Glutamatergic neuron (in vitro differentiated cells): ENCODE results near the gene RFX1. TPM values are rescaled to one million over a fixed set of nuclear protein-coding genes. Genes with fewer than 3 reads are reported as not detected.
A peak's percentile ranks its signal among the peaks of the same experiment; 100 is the strongest.
"Not testable (repeated sequence)": the region's sequence is repeated elsewhere in the genome, so short reads cannot be mapped to it uniquely, and the experiment has no call there.

Source experiments
- DNase-seq: peaks from one replicate; pipeline ENCODE4 v3.0.0; 2022
- H3K27ac Mint-ChIP-seq: one replicate; pipeline ENCODE4 v1.8.0; 2020; ENCODE audit warnings: mild to moderate bottlenecking, mixed read lengths, inconsistent platforms; ENCODE audit not compliant: unreplicated experiment
- H3K27me3 Mint-ChIP-seq: one replicate; pipeline ENCODE4 v1.8.0; 2020; ENCODE audit warnings: mild to moderate bottlenecking, moderate library complexity, mixed read lengths, inconsistent platforms; ENCODE audit not compliant: unreplicated experiment
- H3K36me3 Mint-ChIP-seq: one replicate; pipeline ENCODE4 v1.8.0; 2020; ENCODE audit warnings: mild to moderate bottlenecking, mixed read lengths, inconsistent platforms; ENCODE audit not compliant: unreplicated experiment
- H3K4me1 Mint-ChIP-seq: one replicate; pipeline ENCODE4 v1.8.0; 2020; ENCODE audit warnings: mild to moderate bottlenecking, low read depth, mixed read lengths, inconsistent platforms; ENCODE audit not compliant: unreplicated experiment
- H3K4me3 Mint-ChIP-seq: one replicate; pipeline ENCODE4 v1.8.0; 2020; ENCODE audit warnings: mild to moderate bottlenecking, mixed read lengths, inconsistent platforms; ENCODE audit not compliant: unreplicated experiment
- H3K9me3 Mint-ChIP-seq: one replicate; pipeline ENCODE4 v1.8.0; 2020; ENCODE audit warnings: mild to moderate bottlenecking, moderate library complexity, mixed read lengths, inconsistent platforms; ENCODE audit not compliant: unreplicated experiment
- CTCF ChIP-seq: fragments of 200-600 bp; sonication (generic); IDR thresholded peaks from one replicate; pipeline ENCODE4 v1.5.0; 2021; ENCODE audit not compliant: partially characterized antibody, unreplicated experiment
- total RNA-seq: library from RNA; stranded (reverse); fragmentation: NEBNext Ultra II Directional; extraction: Animal tissue kit (Norgen Biotek cat#: 25700); gene quantifications from one replicate; pipeline ENCODE4 v1.2.1, GENCODE V29; 2021; ENCODE audit not compliant: unreplicated experiment

Gene RFX1
- total RNA-seq, 1 donor from 2014 or later: 9.4 TPM

GRCh38 chr19:14048443-14049153, 42.5 kb upstream of the RFX1 start:
- DNase-seq: peak; percentile 78
- H3K9me3 Mint-ChIP-seq: peaks cover 2% of the 10 kb centered on the region
- H3K27ac Mint-ChIP-seq: no peak overlapping the region
- H3K4me1 Mint-ChIP-seq: no peaks in the 10 kb centered on the region
- H3K4me3 Mint-ChIP-seq: no peak overlapping the region
- peak; percentile 82 for TF ChIP-seq CTCF
- no peaks in the 10 kb centered on the region for H3K36me3 Mint-ChIP-seq
- no peaks in the 10 kb centered on the region for H3K27me3 Mint-ChIP-seq

GRCh38 chr19:14047866-14048265, 41.7 kb upstream of the RFX1 start:
- H3K4me3 Mint-ChIP-seq, H3K27me3 Mint-ChIP-seq, H3K4me1 Mint-ChIP-seq, H3K36me3 Mint-ChIP-seq, H3K27ac Mint-ChIP-seq, H3K9me3 Mint-ChIP-seq, DNase-seq: not testable (repeated sequence)

DNA sequence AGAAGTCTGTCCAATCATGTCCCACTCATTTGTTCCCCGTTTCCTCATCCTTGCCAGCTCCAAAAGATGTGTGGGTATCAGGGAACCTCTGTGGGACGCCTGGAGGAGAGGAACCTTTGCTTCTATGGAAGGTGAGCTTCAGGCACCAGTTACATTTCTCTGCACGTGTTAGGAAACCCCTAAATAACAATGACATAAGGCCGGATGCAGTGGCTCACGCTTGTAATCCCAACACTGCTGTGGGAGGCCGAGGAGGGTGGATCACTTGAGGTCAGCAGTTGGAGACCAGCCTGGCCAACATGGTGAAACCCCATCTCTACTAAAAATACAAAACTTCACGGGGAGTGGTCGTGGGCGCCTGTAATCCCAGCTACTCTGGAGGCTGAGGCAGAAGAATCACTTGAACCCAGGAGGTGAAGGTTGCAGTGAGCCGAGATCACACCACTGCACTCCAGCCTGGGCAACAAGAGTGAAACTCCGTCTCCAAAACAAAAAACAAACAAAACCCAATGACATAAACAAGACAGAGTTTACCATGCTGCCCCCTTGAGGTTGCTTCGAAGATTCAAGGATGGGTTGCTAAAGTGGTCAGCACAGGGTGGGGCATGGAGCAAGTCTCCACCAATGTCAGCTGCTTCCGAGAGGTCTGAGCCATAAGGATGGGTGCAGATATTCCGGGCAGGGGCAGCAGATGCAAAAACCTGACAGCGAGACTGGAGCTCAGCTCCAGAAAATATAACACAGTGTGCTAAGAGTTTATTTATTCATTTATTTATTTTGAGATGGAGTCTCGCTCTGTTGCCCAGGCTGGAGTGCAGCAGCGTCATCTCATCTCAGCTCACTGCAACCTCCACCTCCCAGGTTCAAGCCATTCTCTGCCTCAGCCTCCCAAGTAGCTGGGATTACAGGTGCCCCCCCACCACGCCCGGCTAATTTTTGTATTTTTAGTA, 36.8 kb upstream of the RFX1 start:
- not testable (repeated sequence) for H3K4me3 Mint-ChIP-seq

GRCh38 chr19:14039181-14039580, 33.1 kb upstream of the RFX1 start:
- Mint-ChIP-seq H3K9me3 (no peaks in the 10 kb centered on the region), H3K27ac (no peak overlapping the region), H3K4me1 (no peaks in the 10 kb centered on the region), H3K36me3 (no peaks in the 10 kb centered on the region), H3K27me3 (peaks cover 6% of the 10 kb centered on the region), H3K4me3 (no peak overlapping the region)
- no peak for DNase-seq
- TF ChIP-seq CTCF: no peak

More for the DNA sequence above, 36.8 kb upstream of the RFX1 start:
- not testable (repeated sequence) for H3K27ac Mint-ChIP-seq, H3K27me3 Mint-ChIP-seq, H3K9me3 Mint-ChIP-seq, H3K36me3 Mint-ChIP-seq, H3K4me1 Mint-ChIP-seq
- peak; percentile 46 for DNase-seq
- TF ChIP-seq CTCF: peak; percentile 61

GRCh38 chr19:14035706-14036105, 29.6 kb upstream of the RFX1 start:
- Mint-ChIP-seq H3K9me3 (peaks cover 2% of the 10 kb centered on the region), H3K27me3 (peaks cover 10% of the 10 kb centered on the region), H3K4me3 (no peak overlapping the region), H3K4me1 (no peaks in the 10 kb centered on the region), H3K27ac (no peak overlapping the region), H3K36me3 (no peaks in the 10 kb centered on the region)
- DNase-seq: no peak
- TF ChIP-seq CTCF: no peak
